BLaER1 (cell line): Measurements from ENCODE around the gene BBS10.
A peak's percentile ranks its signal among the peaks of the same experiment; 100 is the strongest.
"Not testable (repeated sequence)": the region's sequence is repeated elsewhere in the genome, so short reads cannot be mapped to it uniquely, and the experiment has no call there.

ENCODE experiments used
- H3K27ac ChIP-seq: shearing (Covaris generic); formaldehyde crosslinking; 2 replicates; pipeline ENCODE4 v1.8.1; 2022
- H3K27me3 ChIP-seq: shearing (Covaris generic); formaldehyde crosslinking; 2 replicates; pipeline ENCODE4 v1.8.1; 2022
- H3K36me3 ChIP-seq: shearing (Covaris generic); formaldehyde crosslinking; 2 replicates; pipeline ENCODE4 v1.8.1; 2022
- H3K4me1 ChIP-seq: shearing (Covaris generic); formaldehyde crosslinking; 2 replicates; pipeline ENCODE4 v1.8.1; 2022
- H3K4me2 ChIP-seq: shearing (Covaris generic); formaldehyde crosslinking; 2 replicates; pipeline ENCODE4 v1.8.1; 2022
- H3K4me3 ChIP-seq: shearing (Covaris generic); formaldehyde crosslinking; 2 replicates; pipeline ENCODE4 v1.8.1; 2022
- H3K9ac ChIP-seq: shearing (Covaris generic); formaldehyde crosslinking; 2 replicates; pipeline ENCODE4 v1.8.1; 2022
- H3K9me3 ChIP-seq: shearing (Covaris generic); formaldehyde crosslinking; 2 replicates; pipeline ENCODE4 v1.8.1; 2022
- H4K20me1 ChIP-seq: shearing (Covaris generic); formaldehyde crosslinking; 2 replicates; pipeline ENCODE4 v1.8.1; 2022
- Cebpa-rat ChIP-seq: shearing (Covaris generic); IDR thresholded peaks from 2 replicates; pipeline ENCODE4 v1.8.1; 2022

The BBS10 gene

DNA sequence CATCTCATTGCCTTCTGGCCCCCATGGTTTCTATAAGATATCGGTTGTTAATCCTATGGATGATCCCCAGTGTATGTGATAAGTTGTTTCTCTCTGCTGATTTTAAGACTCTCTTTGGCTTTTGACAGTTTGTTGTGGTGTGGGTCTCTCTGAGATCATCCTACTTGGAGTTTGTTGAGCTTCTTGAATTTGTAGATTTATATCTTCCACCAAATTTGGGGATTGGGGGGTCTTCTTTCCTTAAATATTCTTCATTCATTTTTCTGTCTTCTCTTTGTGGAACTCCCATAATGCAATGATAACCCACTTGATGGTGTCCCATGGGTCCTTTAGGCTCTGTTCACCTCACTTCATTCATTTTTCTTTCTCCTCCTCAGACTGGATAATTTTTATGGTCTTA, 20.0 kb upstream of the BBS10 start:
- H3K4me1 ChIP-seq = no peaks in the 10 kb centered on the region

GRCh38 chr12:76366163-76366562, 17.9 kb upstream of the BBS10 start:
- Histone ChIP-seq H3K4me1 (no peaks in the 10 kb centered on the region), H3K36me3 (peaks cover 17% of the 10 kb centered on the region), H3K4me3 (no peak overlapping the region), H3K4me2 (no peak overlapping the region), H3K9me3 (peaks cover 8% of the 10 kb centered on the region; the same call in 1 of the 2 replicates), H3K27ac (no peak overlapping the region), H3K9ac (no peak overlapping the region), H4K20me1 (no peaks in the 10 kb centered on the region), H3K27me3 (no peaks in the 10 kb centered on the region)
- TF ChIP-seq Cebpa-rat = no peak

More for the DNA sequence above, 20.0 kb upstream of the BBS10 start:
- Histone ChIP-seq H3K27ac (no peak overlapping the region), H3K27me3 (no peaks in the 10 kb centered on the region), H3K9ac (no peak overlapping the region), H3K9me3 (peaks cover 8% of the 10 kb centered on the region; the same call in 1 of the 2 replicates), H3K36me3 (peaks cover 17% of the 10 kb centered on the region), H4K20me1 (no peaks in the 10 kb centered on the region), H3K4me3 (no peak overlapping the region), H3K4me2 (no peak overlapping the region)
- TF ChIP-seq Cebpa-rat = no peak

GRCh38 chr12:76364131-76364530, 15.9 kb upstream of the BBS10 start:
- not testable (repeated sequence) for H3K9me3 ChIP-seq, H3K9ac ChIP-seq, H3K27ac ChIP-seq, H3K4me2 ChIP-seq, H4K20me1 ChIP-seq, H3K4me3 ChIP-seq, H3K4me1 ChIP-seq, H3K27me3 ChIP-seq
- H3K36me3 ChIP-seq = peaks cover 23% of the 10 kb centered on the region

GRCh38 chr12:76360316-76360715, 12.1 kb upstream of the BBS10 start:
- Histone ChIP-seq H3K27me3 (no peaks in the 10 kb centered on the region), H4K20me1 (no peaks in the 10 kb centered on the region), H3K4me1 (no peaks in the 10 kb centered on the region), H3K9me3 (peaks cover 4% of the 10 kb centered on the region; the same call in 1 of the 2 replicates), H3K4me2 (no peak overlapping the region), H3K36me3 (0 out of 2 replicates have a peak, but pooled peaks cover 12% of the 10 kb centered on the region), H3K27ac (no peak overlapping the region), H3K9ac (no peak overlapping the region), H3K4me3 (no peak overlapping the region)
- no peak for TF ChIP-seq Cebpa-rat

DNA sequence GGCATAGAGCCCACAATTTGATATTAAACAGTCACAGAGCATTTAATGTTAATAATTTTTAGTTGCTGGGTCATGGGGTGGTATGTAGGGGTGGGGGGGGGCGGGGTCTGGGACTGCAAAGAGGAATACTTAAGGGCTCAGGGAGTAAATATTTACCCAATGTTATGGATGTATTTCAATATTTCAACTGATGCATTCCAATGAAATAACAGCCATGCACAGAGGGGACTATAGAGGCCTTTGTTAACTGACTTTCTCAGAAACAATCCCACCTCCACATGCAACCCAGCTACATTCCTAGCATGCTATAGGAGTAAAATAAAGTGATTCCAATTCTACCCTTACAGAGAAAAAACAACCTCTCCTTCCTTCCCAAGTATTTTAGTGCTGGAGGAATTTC, 7.9 kb upstream of the BBS10 start:
- no peaks in the 10 kb centered on the region for H3K9me3 ChIP-seq
- 0 out of 2 replicates have a peak, but pooled peaks cover 12% of the 10 kb centered on the region for H3K36me3 ChIP-seq

DNA sequence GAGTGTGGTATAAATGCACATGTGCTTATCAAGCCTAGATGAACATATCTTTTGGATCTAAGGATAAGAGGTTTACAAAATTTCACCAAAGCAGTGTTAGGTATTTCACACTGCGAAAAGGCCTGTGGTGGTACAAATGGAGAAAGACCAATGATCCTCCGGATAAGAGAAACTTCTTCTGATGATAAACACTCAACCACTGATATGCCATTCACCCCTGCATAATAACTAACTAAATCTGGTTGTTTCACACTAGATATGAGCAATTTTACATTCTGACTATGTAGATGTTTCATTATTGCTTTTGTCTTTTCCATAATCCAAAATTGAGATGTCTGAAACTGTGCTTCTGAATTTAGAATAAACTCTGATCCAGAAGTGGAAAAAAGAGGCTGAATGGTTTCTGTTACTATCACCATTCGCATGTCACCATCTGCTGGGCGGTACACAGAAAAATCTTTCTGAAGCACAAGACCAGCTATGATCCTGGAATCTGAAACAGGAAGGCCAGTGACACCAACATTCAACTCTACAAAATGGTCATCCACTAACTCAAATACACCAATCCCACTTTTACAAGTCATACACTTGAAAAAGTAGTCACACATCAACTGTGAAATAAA, 1.3 kb downstream of the BBS10 start:
- H3K9me3 ChIP-seq = no peaks in the 10 kb centered on the region
- H3K4me1 ChIP-seq = peaks cover 21% of the 10 kb centered on the region
- peak overlapping the region; percentile 83 for H3K4me2 ChIP-seq
- no peaks in the 10 kb centered on the region for H4K20me1 ChIP-seq
- H3K36me3 ChIP-seq = no peaks in the 10 kb centered on the region
- TF ChIP-seq Cebpa-rat = no peak
- H3K27ac ChIP-seq = no peak overlapping the region
- H3K27me3 ChIP-seq = no peaks in the 10 kb centered on the region
- peak overlapping the region; percentile 79 for H3K4me3 ChIP-seq
- H3K9ac ChIP-seq = peak overlapping the region; percentile 85; the same call in 1 of the 2 replicates

More for the DNA sequence above, 7.9 kb upstream of the BBS10 start:
- Histone ChIP-seq H3K9ac (no peak overlapping the region), H4K20me1 (no peaks in the 10 kb centered on the region), H3K27me3 (no peaks in the 10 kb centered on the region), H3K4me3 (no peak overlapping the region), H3K4me1 (no peaks in the 10 kb centered on the region), H3K4me2 (no peak overlapping the region), H3K27ac (no peak overlapping the region)
- no peak for TF ChIP-seq Cebpa-rat

- H3K4me3 ChIP-seq = no peak overlapping the region
- no peaks in the 10 kb centered on the region for H3K36me3 ChIP-seq
- H4K20me1 ChIP-seq = no peaks in the 10 kb centered on the region
- no peak overlapping the region; the same call in 1 of the 2 replicates for H3K4me2 ChIP-seq
- H3K27me3 ChIP-seq = no peaks in the 10 kb centered on the region
- no peak overlapping the region for H3K27ac ChIP-seq
- no peaks in the 10 kb centered on the region for H3K9me3 ChIP-seq
- H3K4me1 ChIP-seq = peaks cover 21% of the 10 kb centered on the region
- no peak overlapping the region for H3K9ac ChIP-seq
- TF ChIP-seq Cebpa-rat = no peak
These were observed 2.0 kb downstream of the BBS10 start for GRCh38 chr12:76346236-76346635.

GRCh38 chr12:76345569-76345968, 2.6 kb downstream of the BBS10 start:
- Histone ChIP-seq H3K27ac (no peak overlapping the region), H3K9me3 (no peaks in the 10 kb centered on the region)

GRCh38 chr12:76341436-76342030, 6.7 kb downstream of the BBS10 start:
- Histone ChIP-seq H3K4me1 (peaks cover 2% of the 10 kb centered on the region; the same call in 1 of the 2 replicates), H3K27ac (no peak overlapping the region), H4K20me1 (no peaks in the 10 kb centered on the region), H3K4me3 (no peak overlapping the region), H3K36me3 (no peaks in the 10 kb centered on the region), H3K27me3 (no peaks in the 10 kb centered on the region), H3K9me3 (no peaks in the 10 kb centered on the region), H3K9ac (no peak overlapping the region), H3K4me2 (no peak overlapping the region)
- no peak for TF ChIP-seq Cebpa-rat

More at GRCh38 chr12:76345569-76345968, 2.6 kb downstream of the BBS10 start:
- peaks cover 21% of the 10 kb centered on the region for H3K4me1 ChIP-seq
- H3K36me3 ChIP-seq = no peaks in the 10 kb centered on the region
- H3K4me2 ChIP-seq = no peak overlapping the region
- no peak overlapping the region for H3K4me3 ChIP-seq
- no peak for TF ChIP-seq Cebpa-rat
- H3K9ac ChIP-seq = no peak overlapping the region
- no peaks in the 10 kb centered on the region for H4K20me1 ChIP-seq
- no peaks in the 10 kb centered on the region for H3K27me3 ChIP-seq

DNA sequence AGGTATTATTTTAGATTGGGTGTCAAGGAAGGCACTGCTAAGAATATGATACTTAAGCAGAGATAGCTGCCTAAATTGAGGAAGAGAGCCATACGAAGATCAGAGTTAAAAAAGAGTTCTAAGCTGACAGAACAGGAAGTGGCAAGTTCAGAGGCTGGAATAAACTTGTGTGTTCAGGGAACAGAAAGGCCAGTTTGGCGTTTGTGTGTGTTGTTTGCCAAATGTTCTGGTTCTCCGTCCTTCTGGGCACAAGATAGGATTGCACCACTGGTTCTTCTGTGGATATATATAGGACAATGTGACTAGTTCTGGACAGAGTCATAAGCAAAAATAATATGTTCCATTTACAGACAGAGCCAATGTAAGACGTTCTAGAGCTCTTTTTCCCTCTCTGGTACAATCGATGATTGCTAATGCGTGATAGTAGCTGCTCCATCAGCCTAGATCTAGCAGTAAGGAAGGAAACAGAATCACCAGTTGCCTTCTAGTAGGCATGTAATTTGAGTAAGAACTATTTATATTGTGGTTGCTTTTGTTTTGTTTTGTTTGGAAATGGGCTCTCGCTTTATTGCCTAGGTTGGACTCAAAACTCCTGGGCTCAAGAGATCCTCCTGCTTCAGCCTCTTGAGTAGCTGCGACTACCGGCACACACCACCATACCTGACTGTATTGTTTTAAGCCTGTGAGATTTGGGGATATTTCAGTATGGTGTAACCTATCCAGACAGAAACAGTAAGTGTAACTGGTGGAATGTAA, 7.4 kb downstream of the BBS10 start:
- no peak overlapping the region for H3K4me2 ChIP-seq
- TF ChIP-seq Cebpa-rat = no peak
- H3K9me3 ChIP-seq = no peaks in the 10 kb centered on the region
- H3K36me3 ChIP-seq = no peaks in the 10 kb centered on the region
- no peak overlapping the region for H3K9ac ChIP-seq
- H3K27ac ChIP-seq = no peak overlapping the region
- no peaks in the 10 kb centered on the region for H3K27me3 ChIP-seq
- no peaks in the 10 kb centered on the region for H4K20me1 ChIP-seq
- H3K4me1 ChIP-seq = no peaks in the 10 kb centered on the region
- H3K4me3 ChIP-seq = no peak overlapping the region
